C4-2B (cell line): ENCODE data around the gene PMM1.

Source experiments
- CTCF ChIP-seq: fragments of 450-650 bp; conservative IDR thresholded peaks from 2 replicates; pipeline ENCODE4 v1.5.1; 2017; ENCODE audit warnings: mild to moderate bottlenecking
- ZFX ChIP-seq: fragments of 450-650 bp; IDR thresholded peaks from 2 replicates; pipeline ENCODE4 v1.6.1; 2017

DNA sequence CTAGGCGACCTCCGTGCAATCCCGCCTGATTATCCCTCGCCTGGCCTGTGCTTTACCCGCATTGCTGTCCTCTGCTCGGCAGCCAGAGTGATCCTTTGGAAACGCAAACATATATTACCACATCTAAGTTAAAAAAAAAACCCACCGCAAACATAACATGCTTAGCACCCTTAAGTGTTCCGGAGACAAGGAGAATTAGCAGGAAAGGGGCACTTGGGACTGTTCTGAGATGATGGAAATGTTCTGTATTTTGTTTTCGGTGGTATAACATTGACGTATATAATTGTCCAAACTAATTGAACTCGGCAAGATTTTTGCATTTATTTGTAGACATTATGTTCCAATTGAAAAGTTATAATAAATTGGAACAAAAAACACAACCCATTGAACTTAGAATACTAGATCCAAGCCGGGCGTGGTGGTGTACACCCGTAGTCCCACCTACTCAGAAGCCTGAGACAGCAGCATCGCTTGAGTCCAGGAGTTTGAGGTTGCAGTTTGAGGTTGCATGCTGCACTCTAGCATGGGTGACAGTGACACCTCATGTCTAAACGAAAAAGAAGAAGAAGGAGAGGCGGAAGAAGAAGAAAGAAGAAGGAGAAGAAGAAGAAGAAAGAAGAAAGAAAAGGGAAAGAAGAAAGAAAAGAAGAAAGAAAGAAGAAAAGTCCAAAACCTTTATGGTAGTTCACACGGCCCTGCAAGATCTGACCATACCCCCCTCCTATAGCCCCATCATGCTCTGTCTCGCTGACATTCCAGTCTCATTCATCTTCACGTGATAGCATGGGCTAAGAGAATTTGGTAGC is 44.8 kb downstream of the PMM1 start:
- TF ChIP-seq CTCF: no peak
- TF ChIP-seq ZFX: no peak
